HG03045 (cell line): ENCODE data around the gene MSL3B.

Experiments used
- ATAC-seq: cut with Tn5 transposase; IDR thresholded peaks from one replicate; pipeline ENCODE4 v1.9.1; 2021; ENCODE audit warnings: mild to moderate bottlenecking, moderate library complexity; ENCODE audit not compliant: unreplicated experiment

The MSL3B gene

GRCh38 chr2:233835230-233836186 lies 32.7 kb downstream of the MSL3B start:
- no peak for ATAC-seq

DNA sequence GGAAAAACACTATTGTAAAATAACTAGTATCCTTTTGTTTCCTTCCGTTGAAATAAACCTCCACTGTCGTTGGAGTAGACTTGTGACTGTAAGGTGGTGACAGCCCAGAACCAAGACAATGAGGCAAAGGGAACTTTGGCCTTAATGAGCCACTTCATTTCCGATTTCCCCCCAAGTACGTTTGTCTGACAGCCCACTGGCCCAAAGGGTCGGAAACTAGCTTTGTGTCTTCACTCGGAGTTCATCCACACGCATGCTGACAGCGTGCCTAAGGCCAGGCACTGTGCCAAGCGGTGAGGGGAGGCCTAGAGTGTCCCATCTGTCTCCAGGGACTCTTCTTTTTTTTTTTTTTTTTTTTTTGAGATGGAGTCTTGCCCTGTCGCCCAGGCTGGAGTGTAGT lies 34.8 kb downstream of the MSL3B start:
- ATAC-seq = no peak

DNA sequence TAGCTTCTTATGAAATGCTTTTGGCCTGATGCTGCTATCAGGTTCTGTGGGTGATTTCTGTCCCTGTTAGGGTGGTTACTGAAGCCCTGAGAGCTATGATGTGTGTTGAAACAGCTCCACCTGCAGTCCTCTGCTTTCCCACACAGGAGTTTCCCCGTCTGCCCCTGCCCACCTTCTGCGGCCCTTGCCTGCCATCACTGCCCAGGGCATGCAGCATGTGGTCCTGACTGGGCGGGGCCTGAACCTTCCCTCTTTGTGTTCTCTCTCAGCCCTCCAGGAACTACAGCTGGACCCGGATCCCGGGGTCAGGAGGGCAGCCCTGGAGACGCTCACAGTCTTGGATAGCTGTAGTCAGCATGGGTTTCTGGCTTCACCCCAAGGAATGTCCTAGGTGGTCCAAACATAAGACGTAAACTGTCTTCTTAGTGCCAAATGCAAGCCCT lies 35.3 kb downstream of the MSL3B start:
- no peak for ATAC-seq

- no peak for ATAC-seq
These were observed 35.8 kb downstream of the MSL3B start for GRCh38 chr2:233832414-233832813.

DNA sequence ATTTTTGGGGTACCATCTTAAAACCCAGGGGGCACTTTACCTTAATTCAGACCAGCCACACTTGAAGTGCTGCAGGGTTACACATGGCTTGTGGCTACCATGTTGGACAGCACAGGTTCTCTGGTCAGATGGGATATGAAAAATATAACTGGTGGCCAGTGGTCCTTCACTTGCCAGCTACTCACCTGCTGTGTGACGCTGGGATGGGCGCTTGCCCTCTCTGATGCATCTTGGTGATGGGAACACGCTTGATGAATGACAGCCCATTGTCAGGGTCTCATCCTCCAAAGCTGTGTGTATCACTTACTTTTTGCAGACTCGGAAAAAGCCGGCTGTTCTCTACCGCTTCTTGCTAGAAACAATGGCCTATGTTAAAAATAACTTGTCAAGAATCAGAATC lies 36.3 kb downstream of the MSL3B start:
- no peak for ATAC-seq

- no peak for ATAC-seq
These were observed 37.0 kb downstream of the MSL3B start for GRCh38 chr2:233831011-233831721.

DNA sequence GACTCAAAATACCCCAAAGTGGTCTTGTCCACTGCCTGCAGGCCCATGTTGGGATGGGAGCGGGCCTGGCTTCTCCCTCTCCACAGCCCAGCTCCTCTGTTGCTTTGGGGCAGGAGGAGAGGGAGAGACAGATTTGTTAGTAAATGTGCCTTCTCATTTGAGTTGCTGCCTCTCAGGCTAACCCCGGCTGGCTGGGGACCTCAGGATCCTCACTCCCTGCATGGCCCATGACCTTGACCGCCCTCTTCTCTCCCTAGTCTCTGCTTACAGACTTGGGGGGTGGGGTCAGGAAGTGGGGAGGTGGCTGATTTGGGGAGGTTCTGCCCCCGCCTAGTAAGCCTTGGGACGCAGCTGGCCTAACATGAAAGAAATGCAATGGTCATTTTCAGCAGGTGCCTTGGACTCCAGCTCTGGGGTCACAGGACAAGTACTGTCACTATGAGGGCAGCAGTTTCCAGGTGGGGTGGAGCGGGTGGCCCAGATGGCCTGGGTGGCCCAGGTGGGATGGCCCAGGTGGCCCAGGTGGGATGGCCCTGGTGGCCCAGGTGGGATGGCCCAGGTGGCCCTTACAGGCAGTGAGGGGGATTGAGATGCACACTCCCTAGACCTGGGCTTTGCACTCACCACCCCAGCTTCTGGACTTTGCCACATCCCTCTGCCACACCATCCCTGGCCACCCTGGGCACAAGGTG lies 37.9 kb downstream of the MSL3B start:
- no peak for ATAC-seq

DNA sequence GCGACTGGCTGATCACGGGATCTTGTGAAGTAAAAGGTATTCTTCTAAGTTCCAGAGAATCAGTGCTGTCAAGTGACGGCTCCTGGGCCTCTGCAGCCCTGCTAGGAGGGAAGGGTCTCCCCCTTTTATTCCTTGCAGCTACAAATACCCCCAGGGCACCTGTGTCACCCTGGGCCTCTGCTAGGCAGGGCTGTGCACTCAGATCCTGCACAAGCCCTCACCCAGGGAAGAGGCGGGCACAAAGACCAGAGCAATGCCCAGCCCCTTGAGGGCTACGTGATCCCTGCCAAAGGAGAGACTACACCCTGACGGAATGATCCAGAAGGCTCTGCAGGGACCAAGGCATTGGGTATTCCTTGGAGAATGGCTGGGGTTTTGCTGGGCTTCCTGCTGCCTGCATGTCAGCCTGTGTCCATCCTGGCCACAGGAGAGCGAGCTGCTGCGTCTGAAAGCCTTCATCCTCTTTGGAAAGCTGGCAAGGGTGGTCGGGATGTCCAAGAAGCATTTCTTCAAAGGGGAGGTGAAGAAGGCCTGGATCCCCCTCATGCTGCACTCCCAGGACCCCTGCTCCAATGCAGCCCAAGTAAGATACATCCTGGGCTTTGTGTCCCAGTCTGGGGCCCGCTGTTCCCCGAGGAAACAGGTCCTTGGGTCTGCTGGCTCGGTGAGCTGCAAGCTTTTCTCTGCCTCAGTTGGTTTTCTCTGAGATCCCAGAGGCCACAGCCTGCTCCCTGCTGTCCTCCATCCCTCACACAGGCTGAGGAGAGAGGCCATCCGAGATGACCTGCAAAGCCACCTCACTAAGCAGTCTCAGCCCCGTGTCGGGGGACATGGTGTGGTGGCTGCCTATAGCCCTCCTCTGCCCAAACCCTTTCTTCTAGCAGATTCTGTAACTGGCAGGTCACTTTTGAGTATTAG lies 38.7 kb downstream of the MSL3B start:
- ATAC-seq = no peak

- ATAC-seq = no peak
These were observed 39.5 kb downstream of the MSL3B start for GRCh38 chr2:233828546-233829192.

DNA sequence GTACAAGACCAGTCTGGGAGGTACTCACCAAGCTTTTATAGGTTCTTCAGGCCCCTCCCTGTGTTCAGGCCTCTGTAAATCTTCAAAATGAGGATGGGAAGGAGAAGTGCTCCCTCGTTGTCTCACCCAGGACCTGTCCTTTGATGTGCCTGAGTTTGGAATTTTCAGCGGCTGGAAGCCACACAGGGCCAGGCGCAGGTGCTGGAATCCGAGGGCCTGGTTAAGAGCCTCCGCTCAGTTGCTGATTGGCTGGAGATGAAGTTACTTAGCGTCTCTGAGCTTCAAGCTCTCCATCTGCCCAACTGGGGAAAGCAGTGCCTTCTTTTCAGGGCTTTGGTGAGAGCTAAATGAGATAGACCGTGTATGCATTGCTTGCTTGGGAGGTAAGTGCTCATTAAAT lies 43.8 kb downstream of the MSL3B start:
- no peak for ATAC-seq

- no peak for ATAC-seq
These were observed 44.5 kb downstream of the MSL3B start for GRCh38 chr2:233823731-233824121.

DNA sequence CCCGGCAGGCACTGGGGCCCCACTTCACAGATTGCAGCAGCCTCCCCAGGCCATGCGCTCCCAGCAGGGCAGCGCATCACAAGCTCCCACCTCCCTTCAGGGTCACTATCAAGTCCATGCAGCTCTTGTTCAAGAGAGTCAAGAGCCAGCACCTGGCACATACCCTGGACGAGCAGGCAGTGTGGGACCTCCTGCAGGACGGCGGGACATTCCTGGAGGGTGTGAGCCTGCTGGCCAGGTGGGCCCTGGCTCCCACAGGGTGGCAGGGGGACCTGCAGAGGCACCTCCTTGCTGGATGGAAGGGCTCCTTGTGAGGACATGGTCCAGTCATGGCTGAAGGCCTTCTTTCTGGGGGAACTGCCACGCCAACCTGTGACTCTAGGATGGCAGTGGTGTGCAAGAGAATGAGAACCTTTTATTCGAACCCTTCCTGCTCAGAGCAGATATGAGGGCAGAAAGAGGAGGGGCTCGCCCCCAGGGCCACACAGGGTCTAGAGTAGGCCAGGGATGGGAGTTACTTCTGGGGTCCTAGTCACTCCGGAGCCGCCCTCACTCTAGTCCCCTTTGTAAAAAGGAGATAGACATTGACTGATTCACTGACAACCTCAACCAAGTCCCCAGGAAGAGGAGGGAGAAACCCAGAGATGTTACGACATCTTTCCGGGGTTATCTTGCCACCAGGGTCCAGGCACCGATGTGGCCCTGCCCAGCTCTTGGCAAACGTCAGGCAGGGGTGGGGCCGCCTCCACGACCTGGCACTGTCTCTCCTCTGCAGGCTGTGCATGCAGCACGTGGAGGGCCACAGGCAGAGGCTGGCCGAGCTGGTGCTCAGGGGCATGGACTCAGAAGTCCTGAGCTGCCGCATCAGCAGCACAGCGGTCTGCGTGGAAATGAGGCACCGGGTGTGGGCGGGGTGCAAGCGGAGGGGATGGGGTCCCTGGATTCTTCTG lies 45.1 kb downstream of the MSL3B start:
- no peak for ATAC-seq

DNA sequence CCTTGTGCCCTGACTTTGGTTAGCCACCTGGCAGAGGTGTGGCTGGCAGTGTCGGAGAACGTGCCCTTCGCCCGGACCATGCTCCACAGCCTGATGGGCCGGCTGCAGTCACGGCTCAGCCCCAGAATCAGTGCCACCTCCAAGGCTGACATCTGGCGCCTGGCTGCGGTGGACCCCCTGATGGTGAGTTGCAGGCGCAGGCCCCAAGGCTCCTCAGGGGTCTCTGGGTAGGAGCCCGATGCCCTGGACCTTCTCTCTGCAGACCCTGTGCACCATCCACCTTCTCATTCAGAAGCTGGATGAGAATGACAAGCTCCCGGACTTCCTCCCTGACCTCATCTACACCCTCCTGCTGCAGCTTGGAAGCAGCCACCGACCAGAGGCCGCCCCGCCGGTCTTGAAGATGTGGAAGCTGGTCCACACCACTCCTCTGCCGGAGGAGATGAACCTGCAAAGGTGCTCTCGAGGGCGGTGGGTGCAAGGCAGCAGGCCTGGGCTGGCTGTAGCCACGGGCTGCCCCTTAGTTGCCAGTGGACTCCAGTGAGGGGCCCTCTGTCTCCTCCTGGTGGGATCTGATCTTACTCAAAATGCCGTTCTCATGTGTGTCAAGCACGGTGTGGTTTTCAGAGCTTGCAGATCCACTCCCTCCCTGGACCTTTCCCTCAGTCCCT lies 46.0 kb downstream of the MSL3B start:
- ATAC-seq = no peak

- ATAC-seq = no peak
These were observed 46.5 kb downstream of the MSL3B start for GRCh38 chr2:233821709-233822100.

- ATAC-seq = no peak
These were observed 47.0 kb downstream of the MSL3B start for GRCh38 chr2:233821196-233821595.

GRCh38 chr2:233820774-233821105 lies 47.4 kb downstream of the MSL3B start:
- ATAC-seq = no peak

DNA sequence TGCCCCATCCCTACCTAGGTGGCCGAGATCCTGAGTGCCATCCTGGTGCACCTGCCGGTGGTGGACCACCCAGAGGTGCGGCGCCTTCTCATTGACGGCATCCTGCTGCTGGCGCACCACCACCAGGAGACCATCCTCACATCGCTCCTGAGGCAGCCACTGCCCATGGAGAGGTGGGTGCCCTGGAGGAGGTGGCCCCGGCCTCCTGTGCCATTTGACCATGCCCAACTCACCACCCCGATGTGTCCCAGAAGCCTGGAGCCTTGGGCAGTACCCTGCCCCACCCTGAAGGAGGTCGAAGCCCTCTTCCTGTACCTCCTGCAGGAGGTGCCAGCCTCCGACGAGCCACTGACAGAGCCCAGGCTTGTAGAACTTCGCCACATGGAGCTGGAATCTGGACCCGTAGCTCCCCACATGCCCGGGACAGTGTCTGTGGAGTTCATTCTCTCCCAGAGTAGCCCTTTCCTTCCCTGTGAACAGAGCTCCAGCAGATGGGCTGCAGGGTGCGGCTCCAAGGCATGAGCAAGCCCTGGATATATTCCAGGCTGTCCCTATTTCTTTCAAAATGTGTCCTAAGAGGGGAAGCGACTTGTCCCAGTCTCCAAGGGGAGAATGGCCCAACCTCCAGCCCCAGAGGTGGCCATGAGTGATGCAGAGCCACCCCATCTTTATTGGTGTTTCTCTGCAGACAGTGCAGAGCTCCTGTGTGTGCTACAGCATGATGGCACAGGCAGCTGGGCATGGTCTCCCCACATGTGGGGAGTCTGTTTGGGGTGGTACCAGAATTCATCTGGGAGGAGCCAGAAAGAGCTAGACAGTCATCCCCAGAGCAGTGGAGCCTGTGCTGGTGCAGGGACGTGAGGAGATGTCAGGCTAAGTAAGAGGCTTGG lies 48.1 kb downstream of the MSL3B start:
- ATAC-seq = no peak
